ENCODE data around the gene ANXA11. TPM values are rescaled to one million over a fixed set of nuclear protein-coding genes. Genes with fewer than 3 reads are reported as not detected.
A peak's percentile ranks its signal among the peaks of the same experiment; 100 is the strongest.

The ANXA11 gene
- total and polyA plus RNA-seq, 2 of the 4 experiments (the other 2 are of a cell fraction): 39.4 to 109 TPM

GRCh38 chr10:80200259-80200658, 5.1 kb downstream of the ANXA11 start:
- no peak overlapping the region for H3K9ac ChIP-seq (ENCODE audit: low read depth, low read length)
- H4K8ac ChIP-seq (ENCODE audit: low read depth in 2 of 2, low read length in 2 of 2): peak overlapping the region in 1 of 2 experiments; percentile 29; a peak in 1 of 4 replicates
- H3K4me3 ChIP-seq (ENCODE audit: insufficient read depth, low read depth, low read length): no peak overlapping the region
- no peak overlapping the region for H2BK20ac ChIP-seq (ENCODE audit: low read depth, low read length)
- H2AK9ac ChIP-seq (replicated peaks; ENCODE audit: low read depth, low read length, poor library complexity): no peak overlapping the region
- peak overlapping the region; percentile 61; the same call in 1 of the 2 replicates for H3K23ac ChIP-seq (ENCODE audit: low read depth, low read length)
- POLR2A ChIA-PET (ENCODE audit: unreplicated experiment): no interaction called here
- intact Hi-C loops (cut with micrococcal nuclease) (no loop called here), in situ Hi-C loops (cut with MboI; ENCODE audit: low sequenced_read_pairs) (loop anchor here (10.0 kb wide), 1 partner anchor 45 kb away; no protein-coding TSS in a partner anchor), dilution Hi-C loops (cut with HindIII; ENCODE audit: low sequenced_read_pairs, unreplicated experiment) (no loop called here)
- no peak overlapping the region for H4K5ac ChIP-seq (ENCODE audit: low read depth, low read length)
- H3K9me1 ChIP-seq (ENCODE audit: insufficient read depth, low read length): peaks cover 42% of the 10 kb centered on the region
- CTCF ChIA-PET: no interaction called here
- no peak overlapping the region for H3K14ac ChIP-seq (replicated peaks; ENCODE audit: low read depth, low read length)
- no peak for DNase-seq
- H3K9me3 ChIP-seq (ENCODE audit: control insufficient read depth, insufficient read depth, low read length): no peaks in the 10 kb centered on the region
- H3K56ac ChIP-seq (ENCODE audit: extremely low read depth, insufficient read depth, low read length): no peak overlapping the region
- no peak overlapping the region for H4K91ac ChIP-seq (ENCODE audit: insufficient read depth, low read depth, low read length)
- no peak overlapping the region for H3K18ac ChIP-seq (ENCODE audit: low read depth, low read length)
- H3K36me3 ChIP-seq (ENCODE audit: control insufficient read depth, insufficient read depth, low read length): peaks cover 5% of the 10 kb centered on the region; the same call in 1 of the 2 replicates
- H2BK5ac ChIP-seq (ENCODE audit: low read depth, low read length, poor library complexity, severe bottlenecking): no peak overlapping the region
- peaks cover 86% of the 10 kb centered on the region for H4K20me1 ChIP-seq (ENCODE audit: insufficient read depth, low read length)
- H3K4me1 ChIP-seq (ENCODE audit: control insufficient read depth, insufficient read depth, low read length): peaks cover 37% of the 10 kb centered on the region
- no TSS peak for BruUV-seq (replicated peaks)
- no CpG with 5 or more reads among the region's 1 CpG for WGBS, 2 experiments (ENCODE audit: extremely low coverage in 2 of 2, insufficient read length in 1 of 2)
- H3K27ac ChIP-seq (ENCODE audit: insufficient read depth, low read length): peak overlapping the region; percentile 4; the same call in 1 of the 2 replicates
- H3K79me1 ChIP-seq (ENCODE audit: low read depth in 1 of 2, low read length in 2 of 2): peaks cover 9 to 78% of the 10 kb centered on the region in 2 experiments; a peak in 3 of 4 replicates
- H2AK5ac ChIP-seq (ENCODE audit: low read depth, low read length): no peak overlapping the region
- no peak overlapping the region for H2AFZ ChIP-seq (replicated peaks; ENCODE audit: low read length, poor library complexity)
- no peak for TF ChIP-seq RAD21 (IDR thresholded peaks at IDR 0.05; ENCODE audit: low read length)
- TF ChIP-seq SMC3 (IDR thresholded peaks at IDR 0.05; ENCODE audit: low read depth, low read length): no peak
- TF ChIP-seq RFX5 (IDR thresholded peaks at IDR 0.05; ENCODE audit: low read depth, low read length): no peak
- no peak for TF ChIP-seq CHD1 (IDR thresholded peaks at IDR 0.05; ENCODE audit: low read depth, low read length)
- no peak for TF ChIP-seq BHLHE40 (IDR thresholded peaks at IDR 0.05; ENCODE audit: low read depth, low read length)
- TF ChIP-seq MAZ (IDR thresholded peaks at IDR 0.05; ENCODE audit: borderline replicate concordance, low read depth, low read length): no peak
- TF ChIP-seq CTCF (conservative IDR thresholded peaks at IDR 0.05; ENCODE audit: low read depth, low read length): no peak
- no peak for TF ChIP-seq MAFK (IDR thresholded peaks at IDR 0.05; ENCODE audit: low read depth, low read length)
- no peak for TF ChIP-seq POLR2A (IDR thresholded peaks at IDR 0.05; ENCODE audit: low read depth, low read length)
- TF ChIP-seq, protein P1, sequence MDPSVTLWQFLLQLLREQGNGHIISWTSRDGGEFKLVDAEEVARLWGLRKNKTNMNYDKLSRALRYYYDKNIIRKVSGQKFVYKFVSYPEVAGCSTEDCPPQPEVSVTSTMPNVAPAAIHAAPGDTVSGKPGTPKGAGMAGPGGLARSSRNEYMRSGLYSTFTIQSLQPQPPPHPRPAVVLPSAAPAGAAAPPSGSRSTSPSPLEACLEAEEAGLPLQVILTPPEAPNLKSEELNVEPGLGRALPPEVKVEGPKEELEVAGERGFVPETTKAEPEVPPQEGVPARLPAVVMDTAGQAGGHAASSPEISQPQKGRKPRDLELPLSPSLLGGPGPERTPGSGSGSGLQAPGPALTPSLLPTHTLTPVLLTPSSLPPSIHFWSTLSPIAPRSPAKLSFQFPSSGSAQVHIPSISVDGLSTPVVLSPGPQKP (IDR thresholded peaks at IDR 0.05; ENCODE audit: borderline replicate concordance, low read depth, low read length): no peak
- no peak for TF ChIP-seq RCOR1 (IDR thresholded peaks at IDR 0.05; ENCODE audit: insufficient replicate concordance, low read length)
- TF ChIP-seq USF2 (IDR thresholded peaks at IDR 0.05; ENCODE audit: low read depth, low read length): no peak
- ATAC-seq (ENCODE audit: low read depth): no peak
- no peaks in the 10 kb centered on the region for H3K27me3 ChIP-seq (ENCODE audit: control insufficient read depth, insufficient read depth, low read length)
- H2BK120ac ChIP-seq (ENCODE audit: low read depth, low read length): no peak overlapping the region
- peak overlapping the region; percentile 51; the same call in 1 of the 2 replicates for H3K4ac ChIP-seq (ENCODE audit: low read depth, low read length)
- no peak overlapping the region for H2BK15ac ChIP-seq (ENCODE audit: low read depth, low read length)
- H3K4me2 ChIP-seq (ENCODE audit: low read depth, low read length): peak overlapping the region; percentile 57
